Activated CD8-positive, alpha-beta memory T cell treated with anti-CD3 and anti-CD28 coated beads, Interleukin-2, amount 10 ng/mL, durations not matched to agents 7 days and 5 days (primary cell): Measurements from ENCODE around the gene GSTA3. TPM values are rescaled to one million over a fixed set of nuclear protein-coding genes. Genes with fewer than 3 reads are reported as not detected.
"Not testable (repeated sequence)": the region's sequence is repeated elsewhere in the genome, so short reads cannot be mapped to it uniquely, and the experiment has no call there.

Experiments
- ATAC-seq: fragments of 150-1000 bp; cut with Tn5 transposase; one replicate; pipeline ENCODE4 v1.10.0; 2021; ENCODE audit warnings: moderate library complexity
- CTCF ChIA-PET: fragments of 350-600 bp; sonication (Branson Sonifier 250); formaldehyde crosslinking; loops from one replicate; lab custom pipeline; 2021; ENCODE audit warnings: antibody characterized with exemption; lab: Charles Lee
- DNase-seq: peaks from one replicate; pipeline ENCODE4 v3.0.0-alpha.2; 2020
- H3K27ac Mint-ChIP-seq: one replicate; pipeline ENCODE4 v1.8.0; 2021; ENCODE audit warnings: mild to moderate bottlenecking, mixed read lengths
- H3K27me3 Mint-ChIP-seq: one replicate; pipeline ENCODE4 v1.8.0; 2021; ENCODE audit warnings: mixed read lengths
- H3K36me3 Mint-ChIP-seq: one replicate; pipeline ENCODE4 v1.8.0; 2021; ENCODE audit warnings: mild to moderate bottlenecking, mixed read lengths
- H3K4me1 Mint-ChIP-seq: one replicate; pipeline ENCODE4 v1.8.0; 2021; ENCODE audit warnings: mixed read lengths
- H3K4me3 Mint-ChIP-seq: one replicate; pipeline ENCODE4 v1.8.0; 2021; ENCODE audit warnings: mild to moderate bottlenecking, moderate library complexity, mixed read lengths
- H3K9me3 Mint-ChIP-seq: one replicate; pipeline ENCODE4 v1.8.0; 2022; ENCODE audit warnings: low read depth, mixed read lengths
- total RNA-seq, 2 experiments: library from RNA; stranded (reverse); gene quantifications; one replicate each; pipeline ENCODE4 v1.2.3, GENCODE V29; 2021

Gene GSTA3
- total RNA-seq, 2 experiments from 2014 or later = not detected

DNA sequence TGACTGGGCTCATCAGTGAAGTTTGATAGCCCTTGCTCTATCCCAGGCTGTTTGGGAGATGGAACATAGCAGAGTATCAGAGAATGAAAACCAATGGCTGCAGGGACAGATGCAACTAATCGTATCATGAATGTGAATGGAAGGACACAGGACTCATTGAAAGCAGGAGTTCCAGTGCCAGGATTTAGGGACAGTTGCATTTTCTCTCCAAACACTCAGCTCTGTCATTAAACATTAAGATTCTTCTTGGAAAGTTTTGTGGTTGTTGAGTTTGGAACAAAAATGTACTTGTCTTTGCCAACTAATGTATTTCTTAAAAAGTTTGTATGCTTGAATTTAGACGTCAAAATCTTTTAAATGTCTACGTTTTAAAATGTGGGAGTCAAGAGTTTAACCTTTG, 37.9 kb downstream of the GSTA3 start:
- ATAC-seq = no peak

DNA sequence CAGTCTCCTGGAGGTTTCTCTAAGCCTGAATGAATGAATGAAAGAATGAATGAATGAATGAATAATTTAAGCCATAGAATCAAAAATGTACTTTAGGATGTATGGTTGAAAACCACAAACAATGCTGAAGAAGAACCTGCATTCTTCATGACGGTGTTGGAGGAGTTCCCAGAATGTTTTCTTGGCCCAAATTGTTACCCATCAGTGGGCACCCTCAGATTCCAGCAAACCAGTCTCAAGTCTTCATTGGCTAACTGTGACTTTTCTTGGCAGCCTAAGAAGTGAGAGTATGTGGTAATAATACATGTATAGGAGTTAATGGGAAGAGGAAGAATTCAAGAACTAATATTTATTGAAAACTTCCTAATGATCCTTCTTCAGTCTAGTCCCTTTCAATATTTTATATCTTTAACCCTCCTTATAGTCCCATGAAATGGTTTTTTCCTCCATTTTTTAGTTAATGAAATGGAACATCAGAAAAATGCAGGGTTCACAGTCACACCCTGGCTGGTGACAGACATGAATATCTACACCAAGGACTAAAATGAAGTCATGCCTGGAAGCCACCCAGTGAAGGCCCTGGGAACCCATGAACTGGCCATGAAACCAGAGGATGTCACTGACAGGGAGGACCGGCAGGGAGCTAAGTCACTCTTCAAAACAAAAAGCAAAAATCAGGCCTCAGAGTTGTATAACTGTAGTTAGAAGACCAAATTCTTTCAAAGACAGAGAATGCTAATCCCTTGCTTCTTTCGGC, 39.0 kb downstream of the GSTA3 start:
- CTCF ChIA-PET, ATAC-seq, H3K4me1 Mint-ChIP-seq, DNase-seq, H3K36me3 Mint-ChIP-seq, H3K4me3 Mint-ChIP-seq, H3K27ac Mint-ChIP-seq, H3K9me3 Mint-ChIP-seq: not testable (repeated sequence)
- H3K27me3 Mint-ChIP-seq = peaks cover 28% of the 10 kb centered on the region

More for the DNA sequence above, 37.9 kb downstream of the GSTA3 start:
- H3K27me3 Mint-ChIP-seq = peaks cover 30% of the 10 kb centered on the region
- no peak overlapping the region for H3K27ac Mint-ChIP-seq
- no peaks in the 10 kb centered on the region for H3K4me1 Mint-ChIP-seq
- DNase-seq = no peak
- no peak overlapping the region for H3K4me3 Mint-ChIP-seq
- CTCF ChIA-PET = no interaction called here
- no peaks in the 10 kb centered on the region for H3K36me3 Mint-ChIP-seq
- H3K9me3 Mint-ChIP-seq = no peaks in the 10 kb centered on the region

DNA sequence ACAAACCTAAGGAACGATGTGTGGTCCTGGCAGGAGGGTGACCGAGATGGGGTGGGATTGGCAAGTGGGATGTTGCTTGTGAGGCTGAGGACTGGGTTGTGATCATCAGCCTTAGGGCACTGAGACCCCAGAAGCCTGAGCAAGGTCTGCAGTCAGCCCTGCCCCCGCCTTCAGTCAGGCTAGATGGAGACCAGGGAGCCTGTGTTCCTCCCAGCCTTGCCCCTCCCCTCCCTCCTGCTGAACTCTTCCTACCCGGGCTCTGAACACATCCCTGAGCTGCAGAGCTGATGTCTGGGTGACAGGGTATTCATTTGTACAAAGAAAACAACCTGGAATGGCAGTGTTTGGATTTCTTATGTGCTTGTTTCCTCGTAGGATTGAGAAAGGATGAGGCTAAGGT, 40.6 kb downstream of the GSTA3 start:
- CTCF ChIA-PET, H3K36me3 Mint-ChIP-seq, H3K4me3 Mint-ChIP-seq, H3K27ac Mint-ChIP-seq, H3K9me3 Mint-ChIP-seq, DNase-seq, ATAC-seq, H3K4me1 Mint-ChIP-seq: not testable (repeated sequence)
- peaks cover 31% of the 10 kb centered on the region for H3K27me3 Mint-ChIP-seq

DNA sequence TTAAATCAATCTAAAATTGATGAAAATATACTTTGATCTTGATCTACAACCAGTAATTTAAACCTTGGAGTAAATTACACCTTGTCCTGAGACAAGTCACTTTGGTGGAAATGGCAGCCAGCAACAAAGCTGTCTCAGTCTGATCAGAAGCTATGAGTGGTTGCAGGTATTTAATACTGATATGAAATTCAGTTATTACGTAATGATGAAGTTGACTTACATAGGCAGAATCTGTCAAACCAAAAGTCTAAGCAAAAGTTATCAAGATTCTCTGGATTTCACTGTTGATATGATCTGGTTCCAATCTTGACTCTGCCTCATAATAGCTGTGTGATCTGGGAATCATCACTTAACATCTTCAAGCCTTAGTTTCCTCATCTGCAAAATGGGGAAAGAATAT, 41.3 kb downstream of the GSTA3 start:
- no peak overlapping the region for H3K27ac Mint-ChIP-seq
- CTCF ChIA-PET = no interaction called here
- no peak for ATAC-seq
- no peaks in the 10 kb centered on the region for H3K4me1 Mint-ChIP-seq
- H3K4me3 Mint-ChIP-seq = no peak overlapping the region
- H3K9me3 Mint-ChIP-seq = no peaks in the 10 kb centered on the region
- peaks cover 27% of the 10 kb centered on the region for H3K27me3 Mint-ChIP-seq
- H3K36me3 Mint-ChIP-seq = no peaks in the 10 kb centered on the region
- DNase-seq = no peak

DNA sequence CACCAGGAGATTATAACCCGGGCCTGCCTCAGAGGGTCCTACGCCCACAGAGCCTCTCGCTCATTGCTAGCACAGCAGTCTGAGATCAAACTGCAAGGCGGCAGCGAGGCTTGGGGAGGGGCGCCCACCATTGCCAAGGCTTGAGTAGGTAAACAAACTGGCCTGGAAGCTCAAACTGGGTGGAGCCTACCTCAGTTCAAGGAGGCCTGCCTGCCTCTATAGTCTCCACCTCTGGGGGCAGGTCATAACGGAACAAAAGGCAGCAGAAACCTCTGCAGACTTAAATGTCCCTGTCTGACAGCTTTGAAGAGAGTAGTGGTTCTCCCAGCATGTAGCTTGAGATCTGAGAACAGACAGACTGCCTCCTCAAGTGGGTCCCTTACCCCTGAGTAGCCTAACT, 48.3 kb downstream of the GSTA3 start:
- H3K27ac Mint-ChIP-seq, ATAC-seq, H3K9me3 Mint-ChIP-seq, DNase-seq, H3K4me3 Mint-ChIP-seq, CTCF ChIA-PET, H3K36me3 Mint-ChIP-seq, H3K4me1 Mint-ChIP-seq: not testable (repeated sequence)
- H3K27me3 Mint-ChIP-seq = peaks cover 27% of the 10 kb centered on the region

DNA sequence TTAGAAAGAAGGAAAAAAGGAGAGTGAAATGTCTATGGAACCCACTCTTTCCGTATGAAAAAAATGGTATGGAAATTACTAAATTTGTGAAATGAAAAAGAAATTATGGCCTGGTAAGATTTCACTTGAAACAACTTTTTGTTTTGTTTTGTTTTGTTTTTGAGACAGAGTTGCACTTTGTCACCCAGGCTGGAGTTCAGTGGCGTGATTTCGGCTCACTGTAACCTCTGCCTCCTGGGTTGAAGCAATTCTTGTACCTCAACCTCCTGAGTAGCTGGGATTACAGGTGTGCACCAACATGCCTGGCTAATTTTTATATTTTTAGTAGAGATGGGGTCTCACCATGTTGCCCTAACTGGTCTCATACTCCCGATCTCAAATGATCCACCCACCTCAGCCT, 51.1 kb downstream of the GSTA3 start:
- ATAC-seq (no peak), DNase-seq (no peak)
- H3K4me3 Mint-ChIP-seq = no peak overlapping the region
- H3K27me3 Mint-ChIP-seq = peaks cover 42% of the 10 kb centered on the region
- no peak overlapping the region for H3K27ac Mint-ChIP-seq
- CTCF ChIA-PET = no interaction called here
- no peaks in the 10 kb centered on the region for H3K4me1 Mint-ChIP-seq
- H3K9me3 Mint-ChIP-seq = no peaks in the 10 kb centered on the region
- H3K36me3 Mint-ChIP-seq = no peaks in the 10 kb centered on the region

DNA sequence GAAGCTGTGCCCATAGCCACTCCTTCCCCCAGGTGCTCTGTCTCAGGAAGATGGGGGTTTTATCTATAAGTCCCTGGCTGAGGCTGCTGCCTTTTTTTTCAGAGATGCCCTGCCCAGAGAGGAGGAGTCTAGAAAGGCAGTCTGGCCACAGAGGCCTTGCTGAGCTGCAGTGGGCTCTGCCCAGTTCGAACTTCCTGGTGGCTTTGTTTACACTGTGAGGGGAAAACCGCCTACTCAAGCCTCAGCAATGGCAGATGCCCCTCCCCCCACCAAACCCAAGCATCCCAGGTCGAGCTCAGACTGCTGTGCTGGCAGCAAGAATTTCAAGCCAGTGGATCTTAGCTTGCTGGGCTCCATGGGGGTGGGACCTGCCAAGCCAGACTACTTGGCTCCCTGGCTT, 53.4 kb downstream of the GSTA3 start:
- H3K9me3 Mint-ChIP-seq, H3K36me3 Mint-ChIP-seq, ATAC-seq, H3K4me3 Mint-ChIP-seq, CTCF ChIA-PET, H3K27ac Mint-ChIP-seq, H3K4me1 Mint-ChIP-seq, DNase-seq: not testable (repeated sequence)
- peaks cover 51% of the 10 kb centered on the region for H3K27me3 Mint-ChIP-seq

DNA sequence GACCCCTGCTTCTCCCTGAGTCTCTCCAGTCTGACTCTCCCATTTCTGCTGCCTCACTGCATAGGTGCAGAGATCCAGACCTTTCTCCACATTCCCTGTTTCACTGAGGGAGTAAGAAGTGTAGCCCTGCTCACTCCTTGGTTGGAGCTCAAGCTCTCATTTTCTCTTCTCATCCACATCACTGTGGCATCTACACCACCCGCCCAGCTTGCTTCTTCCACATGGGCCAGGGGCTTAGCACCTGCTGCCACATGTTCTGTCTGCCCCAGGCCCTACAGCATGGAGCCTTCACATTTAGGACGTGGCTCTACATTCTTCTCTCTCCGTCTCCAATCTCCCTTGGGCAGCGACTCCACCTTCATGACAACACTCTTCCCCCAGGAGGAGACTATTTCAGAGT, 60.4 kb downstream of the GSTA3 start:
- ATAC-seq = no peak
- H3K4me3 Mint-ChIP-seq = no peak overlapping the region
- H3K36me3 Mint-ChIP-seq = no peaks in the 10 kb centered on the region
- DNase-seq = no peak
- H3K27me3 Mint-ChIP-seq = peaks cover 23% of the 10 kb centered on the region
- CTCF ChIA-PET = no interaction called here
- H3K9me3 Mint-ChIP-seq = no peaks in the 10 kb centered on the region
- H3K27ac Mint-ChIP-seq = no peak overlapping the region
- no peaks in the 10 kb centered on the region for H3K4me1 Mint-ChIP-seq

Other genes starting within 250 kb of the GSTA3 start
- gene TMEM14A, start 238.6 kb downstream of the GSTA3 start, total RNA-seq = 10 to 100 TPM; 23.2 to 25.8 TPM
- not detected for gene GSTA2, start 146.2 kb downstream of the GSTA3 start, total RNA-seq
- not detected for gene GSTA1, start 105.9 kb downstream of the GSTA3 start, total RNA-seq
- not detected for gene GSTA5, start 68.9 kb downstream of the GSTA3 start, total RNA-seq
- 1 to 10 TPM; 2.9 to 5.8 TPM for gene GSTA4, start 85.6 kb upstream of the GSTA3 start, total RNA-seq
- 1 to 10 TPM; 5.9 to 7.5 TPM for gene CILK1, start 152.1 kb upstream of the GSTA3 start, total RNA-seq
- gene FBXO9, start 155.7 kb upstream of the GSTA3 start, total RNA-seq = 10 to 100 TPM; 61.8 to 67.3 TPM
- gene GCM1, start 239.1 kb upstream of the GSTA3 start, total RNA-seq = under 1 TPM in 1 of 2 experiments, not detected in 1; 0.09 TPM